SK-MEL-5 (cell line): ENCODE results near the gene ZNF618. TPM values are rescaled to one million over a fixed set of nuclear protein-coding genes. Genes with fewer than 3 reads are reported as not detected.

ENCODE experiments used
- DNase-seq: peaks from one replicate; pipeline ENCODE4 v3.0.0-alpha.2; 2016; ENCODE audit warnings: low read depth, low spot score
- in situ Hi-C: cut with HindIII; loops from 2 replicates; pipeline ENCODE4 v1.10.0; 2016; ENCODE audit warnings: low sequenced_read_pairs, high pct_unique_total_duplicates, low pct_unique_long_range_greater_than_20kb
- total RNA-seq: library from RNA; depleted of rRNA; stranded (reverse); fragments of >200 nt; shearing (Covaris generic); gene quantifications from 2 replicates; pipeline ENCODE4 v1.2.3, GENCODE V29; 2014

The ZNF618 gene
- total RNA-seq, 1 experiment from 2014 or later, result 2.2 TPM

DNA sequence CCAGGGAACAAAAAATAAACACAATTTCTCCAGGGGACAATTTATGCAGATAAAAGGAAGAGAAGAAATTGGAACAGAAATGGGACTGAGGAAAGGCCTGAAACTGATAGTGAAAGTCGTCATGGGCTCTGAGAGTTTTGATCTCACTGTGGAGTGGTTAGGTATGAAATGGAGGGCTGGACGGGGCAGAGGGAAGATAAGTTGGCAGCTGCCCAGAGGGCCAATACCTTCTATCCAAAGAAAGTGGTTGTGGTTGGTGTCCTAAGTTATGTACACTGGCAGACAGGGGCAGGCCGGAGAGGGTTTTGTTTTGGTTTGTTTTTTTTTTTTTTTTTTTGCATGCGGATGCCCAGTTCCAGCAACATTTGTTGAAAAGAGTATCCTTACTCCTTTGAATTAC, 46.1 kb downstream of the ZNF618 start:
- in situ Hi-C loops, result no loop called here
- no peak for DNase-seq

DNA sequence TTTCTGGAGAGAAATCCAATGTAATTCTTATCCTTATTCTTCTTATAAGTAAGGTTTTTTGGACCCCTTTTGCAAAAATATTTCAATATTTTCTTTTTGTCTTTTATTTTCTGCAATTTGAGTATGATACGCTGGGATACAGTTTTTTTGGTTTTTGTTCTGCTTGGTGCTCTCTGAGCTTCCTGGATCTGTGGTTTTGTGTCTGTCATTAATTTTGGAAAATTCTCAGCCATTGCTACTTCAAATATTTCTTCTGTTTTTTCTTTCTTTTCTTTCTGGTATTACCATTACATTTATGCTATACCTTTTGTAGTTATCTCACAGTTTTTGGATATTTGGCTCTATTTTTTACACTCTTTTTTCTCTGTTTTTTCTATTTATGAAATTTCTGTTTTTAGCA, 50.1 kb downstream of the ZNF618 start:
- in situ Hi-C loops, result no loop called here
- no peak for DNase-seq

DNA sequence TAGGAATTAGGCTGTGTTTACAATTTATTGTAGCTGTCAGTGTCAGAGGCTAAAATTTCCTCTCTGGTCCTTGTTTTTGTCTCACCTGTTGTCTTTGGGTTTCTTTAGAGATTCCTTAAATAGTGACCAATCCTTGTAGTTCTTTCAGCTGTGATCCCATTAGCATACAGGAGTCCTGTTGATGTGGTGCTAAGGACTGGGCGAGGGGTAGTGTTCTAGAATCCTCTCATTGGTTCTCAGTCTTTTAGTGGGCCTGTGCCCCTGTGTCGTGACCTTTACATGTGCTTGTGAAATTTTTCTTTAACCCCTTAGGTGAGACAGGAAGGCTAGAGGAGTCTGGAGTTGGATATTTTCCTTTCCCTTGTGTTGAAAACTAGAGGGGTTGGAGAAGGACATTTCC, 51.2 kb downstream of the ZNF618 start:
- no peak for DNase-seq
- in situ Hi-C loops, result no loop called here

DNA sequence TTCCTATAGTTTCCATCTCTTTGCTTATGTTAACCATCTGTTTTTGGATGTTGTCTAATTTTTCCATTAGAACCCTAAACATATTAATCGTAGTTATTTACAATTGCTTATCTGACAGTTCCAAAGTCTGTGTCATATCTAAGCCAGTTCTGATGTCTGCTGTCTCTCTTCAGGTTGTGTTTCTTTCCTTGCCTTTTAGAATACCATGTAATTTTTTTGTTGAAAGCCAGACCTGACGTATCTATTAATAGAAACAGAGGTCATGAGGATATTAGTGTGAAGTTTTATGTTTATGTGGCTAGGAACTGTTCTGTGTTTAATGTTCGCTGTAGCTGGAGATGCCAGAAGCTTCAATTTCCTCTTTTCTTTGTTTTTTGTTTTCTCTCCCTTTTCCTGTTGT, 52.2 kb downstream of the ZNF618 start:
- no peak for DNase-seq
- in situ Hi-C loops, result no loop called here

DNA sequence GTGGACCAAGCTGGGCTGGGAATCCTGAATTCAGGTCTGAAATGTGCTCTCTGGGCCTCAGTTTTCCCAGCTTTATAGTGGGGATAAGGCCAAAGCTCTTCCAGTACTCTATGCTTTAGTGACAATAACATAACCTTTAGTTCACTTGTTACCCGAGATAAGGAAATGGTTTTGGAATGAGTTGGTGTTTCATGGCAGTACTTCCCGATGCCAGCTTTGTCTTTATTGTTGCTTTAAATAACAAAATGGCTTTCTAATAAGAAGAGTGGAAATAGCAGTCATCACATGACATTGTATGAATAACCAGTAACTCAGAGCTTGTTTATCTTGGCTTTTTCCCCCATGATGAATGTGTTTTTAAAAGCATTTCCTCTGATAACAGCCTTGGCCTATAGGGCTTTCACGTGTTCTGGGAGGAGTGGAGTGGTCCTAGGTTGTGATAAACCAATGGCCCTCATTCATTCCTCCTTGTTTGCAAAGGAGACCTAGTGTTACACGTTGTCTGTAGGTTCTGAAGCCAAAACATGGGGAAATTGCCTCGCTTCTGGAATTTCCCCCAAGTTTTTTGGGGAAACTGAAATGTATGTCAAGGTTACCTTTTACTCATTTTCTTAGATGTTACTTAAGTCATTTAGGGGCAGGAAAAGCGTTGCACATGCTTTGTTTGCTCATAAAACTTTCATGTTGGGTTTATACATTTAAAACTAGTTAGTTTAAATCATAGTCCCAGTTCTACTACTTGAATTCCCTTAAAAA, 53.7 kb downstream of the ZNF618 start:
- peak; percentile 2 for DNase-seq
- in situ Hi-C loops, result no loop called here

DNA sequence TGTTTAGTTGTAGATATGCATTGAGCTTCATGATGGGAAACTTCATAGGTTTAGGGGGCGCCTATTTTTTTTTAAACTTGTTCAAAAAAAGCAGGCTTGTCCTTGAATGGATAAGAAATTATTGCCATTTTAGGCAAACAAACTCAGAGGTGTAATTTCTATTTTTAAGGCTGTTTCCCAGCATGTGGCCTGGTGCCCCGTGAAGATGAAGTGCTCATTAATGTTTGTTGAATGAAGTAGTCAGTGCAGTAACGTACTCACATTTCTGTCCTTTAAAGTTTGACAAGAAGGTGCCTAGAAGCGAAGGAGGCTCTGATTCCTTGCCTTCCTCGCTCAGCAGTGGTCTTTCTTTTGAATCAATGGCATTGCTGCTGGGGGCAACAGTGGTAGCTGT, 54.3 kb downstream of the ZNF618 start:
- no peak for DNase-seq

DNA sequence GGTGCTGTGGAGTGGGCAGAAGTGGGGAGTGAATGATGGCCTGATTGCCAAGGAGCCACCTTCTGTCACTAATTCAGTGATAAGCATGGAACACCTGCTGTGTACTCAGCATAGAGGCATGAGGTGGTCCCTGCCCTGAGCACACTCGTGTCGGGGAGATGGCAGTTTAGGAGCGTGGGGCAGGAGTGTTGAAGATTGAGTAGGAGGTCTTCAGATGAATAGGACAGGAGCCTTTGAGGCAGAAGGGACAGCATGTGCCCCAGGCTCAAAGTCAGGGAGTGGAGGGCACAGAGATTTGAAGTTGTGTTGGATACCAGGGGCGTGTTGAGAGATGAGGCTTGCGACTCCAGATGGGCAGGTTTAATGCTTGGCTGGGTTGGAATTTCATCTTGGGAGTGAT, 55.0 kb downstream of the ZNF618 start:
- in situ Hi-C loops, result no loop called here
- DNase-seq, result no peak

More for the DNA sequence above, 54.3 kb downstream of the ZNF618 start:
- in situ Hi-C loops, result no loop called here

DNA sequence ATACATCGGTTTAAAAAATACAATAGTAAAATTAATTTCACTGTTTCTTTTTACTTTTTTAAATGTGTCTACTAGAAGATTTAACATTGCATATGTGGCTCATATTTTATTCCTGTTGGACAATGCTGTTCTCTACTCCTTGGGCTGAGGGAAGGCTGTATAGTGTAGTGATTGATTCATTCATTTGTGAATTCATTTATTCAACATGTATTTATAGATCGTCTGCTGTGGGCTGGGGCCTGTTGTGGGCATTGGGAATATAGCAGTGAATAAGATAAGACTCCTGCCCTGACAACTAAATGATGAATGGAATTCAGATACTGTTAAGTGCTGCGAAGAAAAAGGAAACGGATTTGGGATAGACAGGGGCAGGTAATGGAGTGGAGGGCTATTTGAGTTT, 55.7 kb downstream of the ZNF618 start:
- in situ Hi-C loops, result no loop called here
- DNase-seq, result no peak

DNA sequence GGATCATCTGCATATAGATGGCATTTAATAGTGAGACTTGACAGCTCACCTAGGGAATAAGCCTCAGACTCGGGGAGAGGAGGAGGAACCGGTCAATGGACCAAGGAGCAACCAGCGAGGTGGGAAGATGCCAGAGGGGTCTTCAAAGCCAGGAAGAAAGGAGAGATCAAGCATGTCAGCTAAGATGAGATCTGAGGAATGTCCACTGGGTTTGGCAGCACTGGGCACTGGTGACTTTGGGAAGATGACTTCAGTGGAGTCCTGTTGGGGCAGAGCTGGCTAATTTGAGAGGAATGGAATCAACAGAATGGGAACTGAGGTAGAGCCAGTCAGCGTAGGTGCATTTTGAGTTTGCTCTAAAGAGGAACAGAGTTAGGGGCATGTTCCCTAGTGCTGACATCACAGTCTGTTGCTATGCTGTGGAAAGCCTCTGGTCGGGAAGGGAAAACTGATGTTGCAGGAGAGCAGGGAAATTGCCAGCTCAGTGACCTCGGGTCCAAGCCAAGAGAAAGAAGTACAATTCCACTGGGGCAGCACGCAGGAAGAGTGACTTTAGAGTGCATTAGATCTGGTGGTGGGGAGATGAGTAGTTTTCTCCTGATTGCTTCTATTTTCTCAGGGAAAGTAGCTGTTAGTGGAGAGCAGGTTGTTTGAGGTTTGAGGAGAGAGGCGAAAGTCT, 56.9 kb downstream of the ZNF618 start:
- in situ Hi-C loops, result no loop called here
- DNase-seq, result no peak

DNA sequence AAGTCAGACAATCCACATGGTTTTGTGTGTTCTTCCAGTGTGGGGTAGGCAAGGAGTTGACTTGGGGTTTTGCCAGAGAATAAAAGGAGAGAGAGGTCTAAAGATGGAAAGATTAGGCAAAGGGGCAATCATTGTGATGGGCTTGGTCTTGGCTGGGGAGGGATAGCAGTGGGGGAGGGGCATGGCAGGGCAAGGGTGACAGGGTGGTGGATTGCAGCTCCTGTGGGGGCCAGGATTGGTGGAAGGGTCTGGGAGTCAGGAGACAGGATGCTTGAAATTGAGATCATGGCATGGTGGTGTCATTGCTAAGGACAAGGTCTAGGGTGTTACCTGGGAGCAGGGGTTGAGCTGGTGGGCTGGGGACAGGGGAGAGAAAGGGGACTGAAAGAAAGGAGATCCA, 57.6 kb downstream of the ZNF618 start:
- in situ Hi-C loops, result no loop called here
- DNase-seq, result no peak

DNA sequence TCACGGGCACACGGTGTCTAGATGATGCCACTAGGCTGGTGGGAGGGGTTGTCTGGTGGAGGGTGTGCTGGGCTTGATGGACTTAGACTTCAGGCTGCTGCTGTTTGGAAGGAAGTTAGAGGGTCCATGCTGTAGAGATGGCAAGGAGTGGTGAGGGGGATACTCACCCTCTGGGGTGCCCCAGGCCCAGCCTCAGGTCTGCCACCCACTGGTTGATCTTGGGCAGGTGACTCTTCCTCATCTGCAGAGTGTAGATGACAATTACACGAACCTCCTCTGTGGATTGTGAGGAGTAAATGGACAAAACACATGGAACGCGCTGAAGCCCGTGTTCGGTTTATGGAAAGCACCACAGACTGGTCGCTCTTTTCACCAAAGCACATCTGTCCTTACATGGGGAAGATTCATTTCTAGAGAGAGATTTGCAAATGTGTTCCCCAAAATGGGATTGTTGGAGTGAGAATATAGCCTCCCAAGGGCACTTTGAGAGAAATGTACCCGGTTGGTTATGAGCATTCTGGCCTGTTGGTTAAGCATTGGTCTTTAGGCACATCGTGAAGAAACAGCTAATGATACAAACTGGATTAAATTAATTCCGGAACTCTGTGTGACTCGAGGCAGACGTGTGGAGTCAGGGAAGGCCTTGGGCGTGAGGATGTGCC, 58.2 kb downstream of the ZNF618 start:
- in situ Hi-C loops, result no loop called here
- DNase-seq, result no peak

DNA sequence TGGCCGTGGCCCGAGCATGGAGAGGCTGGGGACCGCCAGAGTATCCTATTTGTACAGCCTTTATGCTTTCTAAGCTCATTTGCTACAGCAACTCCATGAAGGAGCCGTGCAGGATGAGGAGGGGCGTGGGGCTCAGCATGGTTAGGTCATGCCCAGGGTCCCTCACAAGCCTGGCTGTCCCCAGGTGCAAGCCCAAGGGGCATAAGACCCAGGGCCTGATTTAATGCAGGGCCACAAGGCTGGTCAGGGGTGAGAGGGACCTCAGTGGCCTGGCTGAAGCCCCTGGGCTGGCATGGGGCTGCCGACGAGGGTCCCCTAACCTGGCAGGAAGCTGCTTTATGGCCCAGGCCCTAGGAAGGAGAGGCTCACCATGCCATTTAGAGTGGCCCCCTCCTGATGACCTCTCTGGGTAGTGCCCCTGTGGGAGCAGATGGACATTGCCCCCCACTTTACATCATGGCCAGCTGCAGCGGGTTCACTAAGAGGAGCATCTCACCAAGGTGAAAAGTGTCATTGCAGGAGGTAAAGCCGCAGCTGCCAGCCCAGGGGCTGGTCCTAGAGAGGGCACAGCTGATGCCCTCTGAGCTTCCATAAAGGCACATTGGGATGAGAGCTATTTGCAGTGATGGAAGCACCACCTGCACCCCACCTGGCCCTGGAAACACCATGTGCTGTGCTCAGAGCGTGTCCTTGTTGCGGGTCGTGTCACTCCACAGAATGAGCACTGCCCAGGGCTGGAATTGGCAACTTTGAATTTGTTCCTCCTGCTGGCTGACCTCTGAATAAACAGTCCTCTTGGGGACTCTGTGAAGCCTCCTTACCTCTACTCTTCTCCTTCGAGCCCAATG, 58.9 kb downstream of the ZNF618 start:
- no peak for DNase-seq
- in situ Hi-C loops, result no loop called here

DNA sequence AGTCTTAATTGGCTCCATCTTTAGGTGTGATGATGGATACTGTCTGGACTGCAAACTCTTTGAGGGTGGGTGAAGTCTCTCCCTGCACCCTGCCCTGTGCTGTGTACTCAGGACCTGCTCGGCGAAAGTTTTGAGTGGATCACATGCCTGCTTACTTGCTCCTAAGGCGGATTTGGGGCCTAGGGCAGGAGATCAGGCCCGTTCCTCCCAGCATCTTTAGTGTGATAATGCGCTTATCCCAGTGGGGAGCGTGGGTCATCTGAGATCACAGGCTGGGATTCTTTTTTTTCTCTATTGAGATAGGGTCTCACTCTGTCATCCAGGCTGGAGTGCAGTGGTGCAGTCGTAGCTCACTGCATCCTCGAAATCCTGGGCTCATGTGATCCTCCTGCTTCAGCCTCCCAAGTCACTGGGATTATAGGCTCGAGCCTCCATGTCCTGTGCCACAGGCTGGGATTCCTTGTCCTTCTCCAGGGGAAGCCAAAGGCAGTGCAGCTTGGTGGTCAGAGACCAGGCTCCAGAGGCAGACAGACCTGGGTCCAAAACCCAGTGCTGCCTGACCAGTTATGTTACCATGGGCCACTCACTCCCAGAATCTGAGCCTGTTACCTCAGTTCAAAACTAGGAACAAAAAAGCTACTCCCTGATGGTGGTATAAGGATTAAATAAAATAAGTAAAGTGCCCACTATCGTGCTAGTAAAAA, 59.7 kb downstream of the ZNF618 start:
- in situ Hi-C loops, result no loop called here

DNA sequence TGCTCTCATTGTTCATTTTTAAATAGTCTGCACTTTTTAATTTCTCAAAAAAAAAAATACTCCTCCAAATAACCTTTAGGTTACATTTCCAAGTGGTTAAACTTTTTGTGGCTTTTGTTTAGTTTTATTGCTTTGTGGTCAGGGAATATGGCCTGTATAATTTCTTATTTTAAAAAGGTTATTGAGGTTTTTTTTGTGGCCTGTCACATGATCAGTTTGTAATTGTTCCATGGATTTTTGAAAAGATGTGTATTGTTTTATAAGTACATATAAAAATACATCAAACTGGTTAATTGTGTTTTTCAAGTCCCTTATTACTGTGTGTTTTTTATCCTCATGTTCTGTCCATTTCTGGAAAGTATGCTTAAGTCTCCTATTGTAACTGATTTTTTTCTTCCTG, 64.0 kb downstream of the ZNF618 start:
- in situ Hi-C loops, result no loop called here
- DNase-seq, result peak; percentile 41

More for the DNA sequence above, 59.7 kb downstream of the ZNF618 start:
- DNase-seq, result no peak

DNA sequence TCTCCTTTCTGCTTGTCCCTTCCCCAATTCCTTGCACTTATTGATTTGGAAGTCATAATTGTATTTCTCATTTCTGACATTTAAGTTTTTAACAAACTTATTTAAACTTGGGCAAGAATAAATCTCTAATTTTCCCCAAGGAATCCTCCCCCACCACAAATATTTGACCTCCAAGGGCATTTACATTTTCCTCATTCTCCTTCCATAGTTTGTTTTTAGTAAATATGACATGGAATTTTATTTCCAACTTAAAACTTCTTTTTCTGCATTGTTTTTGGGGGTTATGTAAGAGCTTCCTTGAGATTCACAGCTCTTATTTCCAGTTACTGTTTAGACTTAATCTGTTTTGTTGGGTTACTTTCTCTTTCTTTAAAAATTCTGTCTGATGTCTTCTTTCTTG, 64.9 kb downstream of the ZNF618 start:
- in situ Hi-C loops, result no loop called here

DNA sequence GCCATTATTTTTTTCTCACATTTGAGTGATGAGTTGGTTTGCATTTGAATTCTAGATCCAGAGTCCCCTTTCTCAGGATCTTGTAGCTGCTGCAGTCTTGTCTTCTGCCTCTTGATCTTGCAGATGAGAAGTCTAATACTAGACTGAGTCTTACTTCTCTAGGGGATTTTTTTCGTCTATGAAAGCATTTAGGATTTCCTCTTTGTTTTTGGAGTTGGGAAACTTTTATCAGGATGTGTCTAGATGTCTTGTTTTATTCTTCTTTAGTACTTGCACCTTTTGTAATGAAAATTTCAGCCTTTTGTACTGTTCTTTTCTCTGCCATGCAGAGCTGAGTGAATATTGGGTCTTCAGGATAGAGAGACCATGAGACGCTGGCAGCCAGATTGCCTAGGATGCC, 65.4 kb downstream of the ZNF618 start:
- in situ Hi-C loops, result no loop called here
- DNase-seq, result no peak

More for the DNA sequence above, 64.9 kb downstream of the ZNF618 start:
- no peak for DNase-seq
